Upper lobe of right lung (tissue), 1 donor: Measurements from ENCODE around the gene HEBP1. TPM values are rescaled to one million over a fixed set of nuclear protein-coding genes. Genes with fewer than 3 reads are reported as not detected.

Experiments
- ATAC-seq: fragments of 200-7000 bp; cut with Tn5 transposase; one replicate; pipeline ENCODE4 v1.9.1; 2020; ENCODE audit warnings: mild to moderate bottlenecking, moderate library complexity
- DNase-seq: peaks from one replicate; pipeline ENCODE4 v3.0.0-alpha.2; 2020
- H3K27ac ChIP-seq: fragments of 200-600 bp; one replicate; pipeline ENCODE4 v1.8.0; 2022
- H3K27me3 ChIP-seq: fragments of 200-600 bp; one replicate; pipeline ENCODE4 v1.8.0; 2022; ENCODE audit warnings: mild to moderate bottlenecking
- H3K36me3 ChIP-seq: fragments of 200-600 bp; one replicate; pipeline ENCODE4 v1.8.0; 2022
- H3K4me1 ChIP-seq: fragments of 200-600 bp; one replicate; pipeline ENCODE4 v1.8.0; 2022
- H3K4me3 ChIP-seq: fragments of 200-600 bp; one replicate; pipeline ENCODE4 v1.8.0; 2022; ENCODE audit warnings: mild to moderate bottlenecking
- H3K9me3 ChIP-seq: fragments of 200-600 bp; one replicate; pipeline ENCODE4 v1.8.0; 2022
- CTCF ChIP-seq: fragments of 200-600 bp; IDR thresholded peaks from one replicate; pipeline ENCODE4 v1.8.0; 2022; ENCODE audit warnings: antibody characterized with exemption
- intact Hi-C: fragments of 100-400 bp; cut with DNase I; formaldehyde crosslinking; loops from one replicate; pipeline ENCODE4 v1.11.0; 2022
- total RNA-seq: library from RNA; stranded (reverse); fragmentation: NEBNext Ultra II Directional; extraction: Animal tissue kit (Norgen Biotek cat#: 25700); gene quantifications from one replicate; pipeline ENCODE4 v1.2.1, GENCODE V29; 2021
- donor health status: DM: no; HTN: yes; CAD: no; lungs with severe emphysema.

Gene HEBP1
- total RNA-seq, 1 donor from 2014 or later = 86.2 TPM

GRCh38 chr12:13027508-13027907 is 27.4 kb upstream of the HEBP1 start:
- ATAC-seq (no peak), DNase-seq (no peak)
- intact Hi-C loops = no loop called here
- Histone ChIP-seq H3K36me3 (no peaks in the 10 kb centered on the region), H3K4me1 (no peaks in the 10 kb centered on the region), H3K4me3 (no peak overlapping the region), H3K9me3 (no peaks in the 10 kb centered on the region), H3K27ac (no peak overlapping the region), H3K27me3 (no peaks in the 10 kb centered on the region)
- no peak for TF ChIP-seq CTCF

GRCh38 chr12:13027032-13027431 is 27.0 kb upstream of the HEBP1 start:
- Histone ChIP-seq H3K9me3 (no peaks in the 10 kb centered on the region), H3K36me3 (no peaks in the 10 kb centered on the region), H3K27me3 (no peaks in the 10 kb centered on the region), H3K27ac (no peak overlapping the region), H3K4me1 (no peaks in the 10 kb centered on the region), H3K4me3 (no peak overlapping the region)
- intact Hi-C loops = no loop called here
- ATAC-seq (no peak), DNase-seq (no peak)
- no peak for TF ChIP-seq CTCF

- TF ChIP-seq CTCF = no peak
- intact Hi-C loops = no loop called here
- no peak for DNase-seq
- H3K9me3 ChIP-seq = no peaks in the 10 kb centered on the region
- H3K27me3 ChIP-seq = no peaks in the 10 kb centered on the region
- H3K4me3 ChIP-seq = no peak overlapping the region
- no peaks in the 10 kb centered on the region for H3K4me1 ChIP-seq
- no peak overlapping the region for H3K27ac ChIP-seq
- ATAC-seq = no peak
- H3K36me3 ChIP-seq = no peaks in the 10 kb centered on the region
Observed at GRCh38 chr12:13026286-13026685, 26.2 kb upstream of the HEBP1 start.

GRCh38 chr12:13024531-13024916 is 24.5 kb upstream of the HEBP1 start:
- intact Hi-C loops = no loop called here
- H3K27ac ChIP-seq = no peak overlapping the region
- no peak overlapping the region for H3K4me3 ChIP-seq
- no peak for ATAC-seq
- no peaks in the 10 kb centered on the region for H3K9me3 ChIP-seq
- DNase-seq = no peak
- no peaks in the 10 kb centered on the region for H3K36me3 ChIP-seq
- no peaks in the 10 kb centered on the region for H3K4me1 ChIP-seq
- TF ChIP-seq CTCF = no peak
- no peaks in the 10 kb centered on the region for H3K27me3 ChIP-seq

GRCh38 chr12:13023811-13024530 is 23.9 kb upstream of the HEBP1 start:
- TF ChIP-seq CTCF = no peak
- Histone ChIP-seq H3K27ac (no peak overlapping the region), H3K27me3 (no peaks in the 10 kb centered on the region), H3K9me3 (no peaks in the 10 kb centered on the region), H3K4me1 (no peaks in the 10 kb centered on the region), H3K4me3 (no peak overlapping the region), H3K36me3 (no peaks in the 10 kb centered on the region)
- no peak for ATAC-seq
- no peak for DNase-seq
- intact Hi-C loops = no loop called here

GRCh38 chr12:13022851-13023271 is 22.8 kb upstream of the HEBP1 start:
- intact Hi-C loops = no loop called here
- Histone ChIP-seq H3K4me1 (no peaks in the 10 kb centered on the region), H3K36me3 (no peaks in the 10 kb centered on the region), H3K27ac (no peak overlapping the region), H3K9me3 (no peaks in the 10 kb centered on the region), H3K4me3 (no peak overlapping the region), H3K27me3 (no peaks in the 10 kb centered on the region)
- DNase-seq = no peak
- no peak for TF ChIP-seq CTCF
- no peak for ATAC-seq
